OCI-M2 (cell line): Measurements from ENCODE around the gene NAA60.
"Not testable (repeated sequence)": the region's sequence is repeated elsewhere in the genome, so short reads cannot be mapped to it uniquely, and the experiment has no call there.

Source experiments
- DNase-seq: peaks from one replicate; lab custom pipeline; 2025; ENCODE audit not compliant: unreplicated experiment; lab: John Stamatoyannopoulos, UW

NAA60 gene

GRCh38 chr16:3503523-3503922, 60.0 kb downstream of the NAA60 start:
- DNase-seq, result no peak

DNA sequence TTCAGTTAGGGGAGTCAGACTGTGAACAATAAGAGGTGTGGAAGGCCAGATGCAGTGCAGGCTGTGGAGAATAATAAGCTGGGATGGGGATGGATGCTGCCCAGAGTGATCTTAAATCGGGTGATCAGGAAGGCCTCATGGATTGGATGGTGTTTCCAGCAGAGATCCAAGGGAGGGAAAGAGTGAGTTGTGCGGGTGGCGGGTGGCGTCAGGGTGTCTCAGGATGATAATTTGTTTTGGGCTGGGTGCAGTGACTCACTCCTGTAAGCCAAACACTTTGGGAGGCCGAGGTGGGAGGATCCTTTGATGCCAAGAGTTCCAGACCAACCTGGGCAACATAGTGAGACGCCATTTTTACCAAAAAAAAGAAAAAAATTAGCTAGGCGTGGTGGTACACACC, 65.3 kb downstream of the NAA60 start:
- DNase-seq, result no peak

DNA sequence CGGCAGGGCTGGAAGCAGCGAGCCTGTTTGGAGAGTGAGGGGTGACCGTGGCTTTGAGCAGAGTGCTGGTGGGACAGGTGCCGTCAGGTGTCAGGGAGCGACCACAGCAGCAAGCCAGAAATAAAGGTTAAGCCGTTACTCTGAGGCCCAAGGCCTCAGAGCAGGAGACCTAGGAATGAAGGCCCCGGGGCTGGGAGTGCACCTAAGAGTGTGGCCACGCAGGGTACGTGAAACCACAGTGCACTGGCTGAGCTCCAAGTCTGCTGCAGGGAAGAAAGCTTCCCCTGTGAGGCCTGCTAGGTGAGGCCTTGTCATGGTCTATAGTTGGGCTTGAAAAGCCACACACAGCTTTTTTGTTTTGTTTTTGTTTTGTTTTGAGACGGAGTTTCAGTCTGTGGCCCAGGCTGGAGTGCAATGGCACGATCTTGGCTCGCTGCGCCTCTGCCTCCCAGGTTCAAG, 66.0 kb downstream of the NAA60 start:
- no peak for DNase-seq

GRCh38 chr16:3510416-3510815, 66.9 kb downstream of the NAA60 start:
- no peak for DNase-seq

DNA sequence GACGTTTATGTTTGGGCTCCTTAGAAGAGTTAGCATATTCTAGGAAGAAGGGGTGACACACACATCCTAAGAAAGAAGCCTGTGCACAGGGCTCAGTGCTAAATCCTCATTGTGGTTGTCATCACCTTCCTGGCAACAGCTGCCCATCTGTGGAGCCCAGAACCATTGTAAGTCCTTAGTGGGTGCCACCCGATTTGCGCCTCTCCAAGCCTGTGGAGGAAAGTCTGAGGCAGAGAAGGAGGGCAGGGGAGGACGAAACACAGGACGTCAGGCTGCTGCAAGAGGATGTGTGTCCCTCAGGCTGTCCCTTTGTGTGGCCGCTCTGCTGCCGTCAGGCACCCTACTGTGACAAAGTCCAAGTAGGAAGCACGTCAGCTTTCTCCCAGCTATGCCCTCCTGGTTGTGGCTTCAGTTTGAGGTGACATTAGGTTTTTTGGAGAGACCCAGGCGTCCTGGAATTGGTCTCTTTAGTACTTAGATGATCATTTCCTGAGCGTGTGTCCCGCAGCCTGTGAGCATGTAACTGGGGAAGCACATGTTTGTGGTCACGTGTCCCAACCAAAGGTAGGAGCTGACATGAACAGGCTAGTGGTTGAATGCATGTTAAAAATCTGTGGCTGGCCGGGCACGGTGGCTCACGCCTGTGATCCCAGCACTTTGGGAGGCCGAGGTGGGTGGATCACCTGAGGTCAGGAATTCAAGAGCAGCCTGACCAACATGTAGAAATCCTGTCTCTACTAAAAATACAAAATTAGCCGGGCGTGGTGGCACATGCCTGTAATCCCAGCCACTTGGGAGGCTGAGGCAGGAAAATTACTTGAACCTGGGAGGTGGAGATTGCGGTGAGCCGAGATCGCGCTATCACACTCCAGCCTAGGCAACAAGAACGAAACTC, 68.1 kb downstream of the NAA60 start:
- no peak for DNase-seq

DNA sequence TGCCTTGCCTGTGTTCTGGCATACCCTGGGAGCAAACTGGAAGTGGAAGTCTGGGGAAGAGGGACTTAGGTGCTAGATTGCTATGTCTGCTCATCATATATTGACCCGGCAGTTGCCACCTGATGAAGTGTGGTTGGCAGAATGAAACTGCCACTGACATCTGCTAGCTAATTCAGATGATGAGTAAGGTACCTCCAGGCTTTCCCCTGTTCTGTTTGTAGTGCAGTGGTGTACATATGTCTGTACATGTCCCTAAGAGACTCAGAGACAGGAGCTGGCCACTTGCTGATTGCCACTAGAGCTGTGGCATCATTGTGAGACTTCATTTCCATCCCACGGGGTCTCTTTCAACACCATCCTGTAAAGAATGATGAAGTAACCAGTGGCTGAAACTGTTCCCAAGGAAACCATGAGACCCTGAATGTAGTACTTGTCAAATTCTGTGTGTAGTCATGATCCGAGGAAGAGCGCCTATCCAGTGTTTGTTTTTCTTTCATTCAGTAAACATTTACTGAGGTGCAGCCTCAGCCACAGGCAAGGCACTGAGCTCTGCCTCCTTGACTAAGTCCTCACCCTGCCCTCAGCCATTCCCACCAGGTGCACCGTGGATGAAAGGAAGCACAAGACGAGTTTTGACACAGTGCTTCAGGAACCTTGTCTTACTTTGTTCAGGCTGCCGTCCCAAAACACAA, 70.6 kb downstream of the NAA60 start:
- DNase-seq, result no peak

DNA sequence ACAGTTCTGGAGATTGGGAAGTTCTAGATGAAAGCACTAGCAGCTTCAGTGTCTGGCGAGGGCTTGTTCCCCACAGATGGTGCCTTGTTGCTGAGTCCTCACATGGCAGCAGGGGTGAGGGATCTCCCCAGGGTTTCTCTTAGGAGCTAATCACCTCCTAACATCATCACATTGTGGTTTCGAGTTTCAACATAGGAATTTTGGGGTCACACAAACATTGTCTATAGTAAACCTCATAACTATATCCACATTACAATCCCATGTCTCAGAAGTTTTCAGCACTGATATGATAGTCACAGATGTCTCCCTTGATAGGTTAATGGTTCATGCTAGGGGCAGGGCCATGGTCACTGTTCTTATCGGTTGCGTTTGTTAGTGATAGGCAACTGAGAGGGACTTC, 71.1 kb downstream of the NAA60 start:
- DNase-seq, result no peak

DNA sequence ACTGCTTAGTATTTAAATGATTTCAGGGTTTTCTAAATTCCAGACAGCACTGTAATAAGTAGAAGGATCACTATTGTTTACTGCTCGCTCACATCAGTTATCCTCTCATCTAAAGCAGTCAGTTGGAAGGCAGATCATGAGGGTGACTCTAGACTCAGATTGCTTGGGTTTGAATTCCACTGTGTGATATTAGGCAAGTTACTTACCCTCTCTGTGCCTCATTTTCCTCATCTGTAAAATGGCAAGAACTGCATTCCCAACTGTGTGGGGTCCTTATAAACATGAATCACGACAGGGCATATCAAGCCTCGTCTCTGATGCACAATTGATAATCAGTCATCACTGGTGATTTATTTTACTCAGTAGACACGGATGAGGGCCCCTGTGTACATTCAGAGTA, 72.4 kb downstream of the NAA60 start:
- DNase-seq, result no peak

GRCh38 chr16:3518292-3518985, 75.0 kb downstream of the NAA60 start:
- no peak for DNase-seq

GRCh38 chr16:3518986-3519348, 75.5 kb downstream of the NAA60 start:
- no peak for DNase-seq

DNA sequence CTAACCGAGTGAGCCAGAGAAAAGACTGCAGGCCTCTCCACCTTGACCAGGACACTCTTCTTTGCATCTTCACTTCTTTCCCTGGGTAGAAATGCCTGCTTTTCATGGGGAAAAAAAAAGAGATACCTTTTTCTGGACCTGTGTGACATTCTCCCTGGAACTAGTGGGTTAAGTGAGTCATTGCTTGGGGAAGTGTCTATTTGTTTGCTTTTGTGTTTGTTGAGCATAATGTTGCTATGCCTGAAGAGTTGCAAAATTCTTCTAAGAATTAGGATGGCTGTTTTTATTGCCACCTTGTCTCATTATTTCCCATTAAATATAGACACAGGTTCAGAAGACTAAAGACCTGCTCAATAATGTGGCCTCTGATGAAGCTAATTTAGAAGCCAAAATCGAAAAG, 76.1 kb downstream of the NAA60 start:
- no peak for DNase-seq

- DNase-seq, result no peak
Observed at GRCh38 chr16:3520413-3520812, 76.9 kb downstream of the NAA60 start.

GRCh38 chr16:3520841-3521240, 77.4 kb downstream of the NAA60 start:
- no peak for DNase-seq

- no peak for DNase-seq
Observed at GRCh38 chr16:3523281-3523680, 79.8 kb downstream of the NAA60 start.

DNA sequence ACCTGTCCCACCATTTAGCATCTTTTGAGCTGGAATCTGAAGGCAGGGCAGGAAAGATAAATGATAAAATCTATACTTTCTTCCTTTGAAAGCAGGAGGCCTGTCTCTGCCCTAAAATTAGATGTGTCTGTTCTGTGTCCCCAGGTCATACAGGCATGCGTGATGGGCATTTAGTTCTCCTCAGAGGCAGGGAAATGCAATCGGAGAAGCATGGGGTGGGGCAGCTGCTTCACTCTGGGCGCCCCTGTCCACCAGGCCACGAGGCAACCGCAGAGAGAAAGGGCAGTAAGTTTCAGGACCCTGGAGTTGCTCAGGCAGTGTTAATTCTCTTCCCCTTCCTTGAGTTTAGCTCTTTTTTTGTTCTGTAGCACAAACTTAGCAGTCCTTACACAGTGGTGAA, 82.5 kb downstream of the NAA60 start:
- no peak for DNase-seq

DNA sequence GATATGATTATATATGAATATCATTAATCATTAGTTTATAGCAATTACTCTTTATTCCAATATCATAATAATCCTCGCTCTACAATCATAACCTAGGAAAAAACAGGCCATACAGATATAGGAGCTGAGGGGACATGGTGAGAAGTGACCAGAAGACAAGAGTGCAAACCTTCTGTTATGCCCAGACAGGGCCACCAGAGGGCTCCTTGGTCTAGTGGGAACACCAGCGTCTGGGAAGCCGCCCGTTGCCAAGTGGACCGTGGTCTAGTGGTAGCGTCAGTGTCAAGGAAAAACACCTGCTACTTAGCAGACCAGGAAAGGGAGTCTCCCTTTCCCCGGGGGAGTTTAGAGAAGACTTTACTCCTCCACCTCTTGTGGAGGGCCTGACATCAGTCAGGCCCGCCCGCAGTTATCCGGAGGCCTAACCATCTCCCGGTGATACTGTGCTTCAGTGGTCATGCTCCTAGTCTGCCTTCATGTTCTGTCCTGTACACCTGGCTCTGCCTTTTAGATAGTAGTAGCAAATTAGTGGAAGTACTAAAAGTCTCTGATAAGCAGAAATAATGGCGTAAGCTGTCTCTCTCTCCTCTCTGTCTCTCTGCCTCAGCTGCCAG, 83.8 kb downstream of the NAA60 start:
- DNase-seq, result not testable (repeated sequence)

GRCh38 chr16:3528406-3528805, 84.9 kb downstream of the NAA60 start:
- no peak for DNase-seq

DNA sequence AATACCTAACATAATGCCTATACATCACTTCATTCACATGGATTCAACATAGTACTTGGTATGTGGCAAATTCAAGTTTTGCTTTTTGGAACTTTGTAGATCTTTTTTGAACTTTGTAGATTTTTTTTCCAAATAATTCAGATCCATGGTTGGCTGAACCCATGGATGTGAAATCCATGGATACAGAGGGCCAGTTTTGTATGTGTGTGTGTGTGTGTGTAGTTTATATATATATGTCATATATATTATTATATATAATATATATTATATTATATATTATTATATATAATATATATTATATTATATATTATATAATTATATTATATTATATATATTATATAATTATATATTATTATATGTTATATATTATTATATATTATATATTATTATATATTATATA, 85.7 kb downstream of the NAA60 start:
- DNase-seq, result no peak

- DNase-seq, result no peak
Observed at GRCh38 chr16:3530371-3530914, 87.0 kb downstream of the NAA60 start.

GRCh38 chr16:3532741-3533140, 89.3 kb downstream of the NAA60 start:
- DNase-seq, result no peak

- DNase-seq, result no peak
Observed at GRCh38 chr16:3534126-3534525, 90.6 kb downstream of the NAA60 start.
